Measurements from ENCODE around the gene TRIM7. TPM values are rescaled to one million over a fixed set of nuclear protein-coding genes. Genes with fewer than 3 reads are reported as not detected.

Gene TRIM7
- total and polyA plus RNA-seq, 9 of the 15 experiments (the other 6 are each of a cell fraction or from before 2014, with no cell fraction given), result 2.6 to 14.9 (median 8.9) TPM

- TF ChIP-seq E2F1 (CRISPR knock-in tag; IDR thresholded peaks at IDR 0.05), result no peak
- TF ChIP-seq L3MBTL2 (IDR thresholded peaks at IDR 0.05), result peak; percentile 1; the same call in 1 of the 2 replicates
- TF ChIP-seq ZNF277 (CRISPR knock-in tag; IDR thresholded peaks at IDR 0.05; ENCODE audit: borderline replicate concordance), result no peak
- TF ChIP-seq ZNF3 (CRISPR knock-in tag; IDR thresholded peaks at IDR 0.05), result no peak
- TF ChIP-seq ZNF644 (tag; IDR thresholded peaks at IDR 0.05; ENCODE audit: low read depth), result no peak
- TF ChIP-seq ZBTB34 (CRISPR knock-in tag; IDR thresholded peaks at IDR 0.05), result no peak
- TF ChIP-seq CSDE1 (IDR thresholded peaks at IDR 0.05), result peak in 1 of 2 experiments; percentile 81; a peak in 2 of 4 replicates
- peak; percentile 60; the same call in 1 of the 2 replicates for TF ChIP-seq MEF2A (IDR thresholded peaks at IDR 0.05; ENCODE audit: control insufficient read depth, low read depth, low read length)
- TF ChIP-seq ZHX1 (conservative IDR thresholded peaks at IDR 0.05; ENCODE audit: low read length), result 0 out of 2 replicates have a peak, but pooled peaks have one; percentile 44
- no peak for TF ChIP-seq HBP1 (CRISPR knock-in tag; IDR thresholded peaks at IDR 0.05)
- no peak for TF ChIP-seq ZNF408 (CRISPR knock-in tag; IDR thresholded peaks at IDR 0.05; ENCODE audit: low read depth)
- no peak for TF ChIP-seq PTRF (tag; IDR thresholded peaks at IDR 0.05)
- peak; percentile 95 for TF ChIP-seq HMBOX1 (IDR thresholded peaks at IDR 0.05)
- TF ChIP-seq CAMTA2 (CRISPR knock-in tag; conservative IDR thresholded peaks at IDR 0.05), result no peak
- peak; percentile 6; the same call in 1 of the 2 replicates for TF ChIP-seq ARID1B (IDR thresholded peaks at IDR 0.05)
- TF ChIP-seq KLF10 (CRISPR knock-in tag; IDR thresholded peaks at IDR 0.05), result no peak
- no peak for TF ChIP-seq MAX (CRISPR knock-in tag; IDR thresholded peaks at IDR 0.05)
- no peak; the same call in 1 of the 2 replicates for TF ChIP-seq FOSL1 (tag; conservative IDR thresholded peaks at IDR 0.05)
Measured at GRCh38 chr5:181207214-181207959, 2.4 kb upstream of the TRIM7 start (continued).
